PC-3 (cell line): ENCODE measurements around the gene SH3RF1. TPM values are rescaled to one million over a fixed set of nuclear protein-coding genes. Genes with fewer than 3 reads are reported as not detected.

Experiments used
- ATAC-seq: fragments of 200-7000 bp; cut with Tn5 transposase; 2 replicates; pipeline ENCODE4 v1.9.1; 2020; ENCODE audit warnings: mild to moderate bottlenecking, moderate library complexity
- BruUV-seq: library from RNA; stranded (reverse); fragments of 400-500 nt; replicated peaks from 2 replicates; lab custom pipeline; 2021; lab: Mats Ljungman, UMichigan
- CTCF ChIA-PET: fragments of 300-600 bp; sonication (Branson Sonifier 250); formaldehyde crosslinking; loops from one replicate; lab custom pipeline; 2022; ENCODE audit warnings: antibody characterized with exemption; lab: Charles Lee
- POLR2A ChIA-PET: fragments of 300-600 bp; sonication (Branson Sonifier 250); formaldehyde crosslinking; loops from one replicate; lab custom pipeline; 2022; ENCODE audit warnings: antibody characterized with exemption; ENCODE audit not compliant: unreplicated experiment; lab: Charles Lee
- DNase-seq: peaks from one replicate; pipeline ENCODE4 v3.0.0-alpha.2; 2015
- H2AFZ ChIP-seq: fragments of 300-600 bp; sonication (generic); 2 replicates; pipeline ENCODE4 v1.6.0; 2016; ENCODE audit warnings: antibody characterized with exemption, low read length
- H3F3A ChIP-seq: fragments of 300-600 bp; sonication (generic); one replicate; pipeline ENCODE4 v1.6.0; 2017; ENCODE audit warnings: antibody characterized with exemption, low read length, control low read depth, mild to moderate bottlenecking; ENCODE audit not compliant: unreplicated experiment
- H3K27ac ChIP-seq: fragments of 300-600 bp; sonication (generic); 2 replicates; pipeline ENCODE4 v1.5.1; 2016; ENCODE audit warnings: mild to moderate bottlenecking, low read length
- H3K27me3 ChIP-seq: fragments of 300-600 bp; sonication (generic); 2 replicates; pipeline ENCODE4 v1.6.1; 2016; ENCODE audit warnings: low read length, mixed read lengths
- H3K36me3 ChIP-seq: fragments of 300-600 bp; sonication (generic); 2 replicates; pipeline ENCODE4 v1.6.1; 2016; ENCODE audit warnings: low read depth, mixed run types, low read length, mixed read lengths
- H3K4me1 ChIP-seq: fragments of 300-600 bp; sonication (generic); 2 replicates; pipeline ENCODE4 v1.5.1; 2016; ENCODE audit warnings: low read length; ENCODE audit not compliant: insufficient read depth
- H3K4me2 ChIP-seq: fragments of 300-600 bp; sonication (generic); 2 replicates; pipeline ENCODE4 v1.6.0; 2016; ENCODE audit warnings: low read length
- H3K4me3 ChIP-seq: fragments of 300-600 bp; sonication (generic); 2 replicates; pipeline ENCODE4 v1.5.1; 2016; ENCODE audit warnings: mild to moderate bottlenecking, low read length, mixed read lengths
- H3K79me2 ChIP-seq: fragments of 300-600 bp; sonication (generic); 2 replicates; pipeline ENCODE4 v1.6.1; 2017; ENCODE audit warnings: low read length, mixed read lengths
- H3K9ac ChIP-seq: fragments of 300-600 bp; sonication (generic); 2 replicates; pipeline ENCODE4 v1.6.0; 2016; ENCODE audit warnings: mild to moderate bottlenecking, low read length
- H3K9me2 ChIP-seq: fragments of 300-600 bp; sonication (generic); replicated peaks from 2 replicates; pipeline ENCODE4 v1.6.1; 2016; ENCODE audit warnings: mixed run types, low read length, mixed read lengths
- H3K9me3 ChIP-seq: fragments of 300-600 bp; sonication (generic); 2 replicates; pipeline ENCODE4 v1.6.1; 2016; ENCODE audit warnings: low read length, mixed read lengths
- H4K20me1 ChIP-seq: fragments of 300-600 bp; sonication (generic); 2 replicates; pipeline ENCODE4 v1.6.1; 2016; ENCODE audit warnings: low read length, mixed read lengths
- EZH2 ChIP-seq: fragments of 300-600 bp; sonication (generic); IDR thresholded peaks from one replicate; pipeline ENCODE4 v1.6.1; 2017; ENCODE audit warnings: antibody characterized with exemption, mild to moderate bottlenecking, low read length; ENCODE audit not compliant: unreplicated experiment
- EZH2phosphoT487 ChIP-seq: fragments of 300-600 bp; sonication (generic); IDR thresholded peaks from 2 replicates; pipeline ENCODE4 v1.6.1; 2018; ENCODE audit warnings: mild to moderate bottlenecking, antibody characterized with exemption, low read length, borderline replicate concordance
- intact Hi-C: fragments of 100-400 bp; cut with micrococcal nuclease; formaldehyde crosslinking; loops from 2 replicates; pipeline ENCODE4 v1.9.0; 2023
- total RNA-seq: library from RNA; depleted of rRNA; stranded (reverse); fragments of >200 nt; gene quantifications from 2 replicates; pipeline ENCODE4 v1.2.3, GENCODE V29; 2014
- TF ChIP-seq, protein P1 (sequence below): fragments of 300-600 bp; sonication (generic); conservative IDR thresholded peaks from 2 replicates; pipeline ENCODE4 v1.5.1; 2017; ENCODE audit warnings: antibody characterized with exemption, low read depth, mild to moderate bottlenecking, low read length

Gene SH3RF1
- total RNA-seq, 1 experiment from 2014 or later = 21.0 TPM

- H3K27me3 ChIP-seq = no peaks in the 10 kb centered on the region
- H3K36me3 ChIP-seq = peaks cover 23% of the 10 kb centered on the region
- no peak overlapping the region for H3K9ac ChIP-seq
- H3K27ac ChIP-seq = no peak overlapping the region
- TF ChIP-seq, protein P1, sequence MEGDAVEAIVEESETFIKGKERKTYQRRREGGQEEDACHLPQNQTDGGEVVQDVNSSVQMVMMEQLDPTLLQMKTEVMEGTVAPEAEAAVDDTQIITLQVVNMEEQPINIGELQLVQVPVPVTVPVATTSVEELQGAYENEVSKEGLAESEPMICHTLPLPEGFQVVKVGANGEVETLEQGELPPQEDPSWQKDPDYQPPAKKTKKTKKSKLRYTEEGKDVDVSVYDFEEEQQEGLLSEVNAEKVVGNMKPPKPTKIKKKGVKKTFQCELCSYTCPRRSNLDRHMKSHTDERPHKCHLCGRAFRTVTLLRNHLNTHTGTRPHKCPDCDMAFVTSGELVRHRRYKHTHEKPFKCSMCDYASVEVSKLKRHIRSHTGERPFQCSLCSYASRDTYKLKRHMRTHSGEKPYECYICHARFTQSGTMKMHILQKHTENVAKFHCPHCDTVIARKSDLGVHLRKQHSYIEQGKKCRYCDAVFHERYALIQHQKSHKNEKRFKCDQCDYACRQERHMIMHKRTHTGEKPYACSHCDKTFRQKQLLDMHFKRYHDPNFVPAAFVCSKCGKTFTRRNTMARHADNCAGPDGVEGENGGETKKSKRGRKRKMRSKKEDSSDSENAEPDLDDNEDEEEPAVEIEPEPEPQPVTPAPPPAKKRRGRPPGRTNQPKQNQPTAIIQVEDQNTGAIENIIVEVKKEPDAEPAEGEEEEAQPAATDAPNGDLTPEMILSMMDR = no peak
- TF ChIP-seq EZH2phosphoT487 (no peak), EZH2 (no peak)
- no peaks in the 10 kb centered on the region for H3K9me3 ChIP-seq
- H3K4me3 ChIP-seq = no peak overlapping the region
- ChIA-PET CTCF (no interaction called here), POLR2A (no interaction called here)
- H2AFZ ChIP-seq = no peak overlapping the region
- H3K79me2 ChIP-seq = peaks cover 85% of the 10 kb centered on the region
- DNase-seq = no peak
- H3K4me1 ChIP-seq = peaks cover 7% of the 10 kb centered on the region
- H3K4me2 ChIP-seq = no peak overlapping the region
- no peaks in the 10 kb centered on the region for H3F3A ChIP-seq
- no peak; the same call in 1 of the 2 replicates for ATAC-seq
- no TSS peak for BruUV-seq
- H4K20me1 ChIP-seq = no peaks in the 10 kb centered on the region
- intact Hi-C loops = no loop called here
- H3K9me2 ChIP-seq = no peaks in the 10 kb centered on the region
These were observed 51.3 kb downstream of the SH3RF1 start for GRCh38 chr4:169219440-169219839.

DNA sequence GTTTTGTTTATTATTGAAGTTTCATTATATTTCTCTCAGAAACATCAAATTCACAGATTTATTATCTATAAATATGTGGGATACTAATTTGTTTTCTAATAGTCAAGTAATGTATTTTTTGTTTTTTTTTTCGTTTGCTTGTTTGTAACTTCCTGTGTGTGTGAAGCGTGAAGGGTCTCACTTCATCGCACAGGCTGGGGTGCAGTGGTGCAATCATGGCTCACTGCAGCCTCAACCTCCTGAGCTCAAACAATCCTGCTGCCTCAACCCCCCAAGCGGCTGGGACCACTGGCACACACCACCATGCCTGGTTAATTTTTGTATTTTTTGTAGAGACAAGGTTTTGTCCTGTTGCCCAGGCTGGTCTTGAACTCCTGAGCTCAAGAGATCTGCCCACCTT is 55.1 kb downstream of the SH3RF1 start:
- BruUV-seq = no TSS peak
- H3K27me3 ChIP-seq = no peaks in the 10 kb centered on the region
- no peak overlapping the region for H3K27ac ChIP-seq
- H3K9me3 ChIP-seq = no peaks in the 10 kb centered on the region
- H4K20me1 ChIP-seq = no peaks in the 10 kb centered on the region
- CTCF ChIA-PET = no interaction called here
- POLR2A ChIA-PET = no interaction called here
- 0 out of 2 replicates have a peak, but pooled peaks cover 6% of the 10 kb centered on the region for H3K4me1 ChIP-seq
- H3K79me2 ChIP-seq = peaks cover 75% of the 10 kb centered on the region
- peaks cover 11% of the 10 kb centered on the region for H3K36me3 ChIP-seq
- no peak for DNase-seq
- TF ChIP-seq EZH2phosphoT487 (no peak), EZH2 (no peak)
- TF ChIP-seq, protein P1 = no peak
- H2AFZ ChIP-seq = no peak overlapping the region
- intact Hi-C loops = no loop called here
- no peak overlapping the region for H3K9ac ChIP-seq
- no peak overlapping the region for H3K4me2 ChIP-seq
- ATAC-seq = no peak
- no peaks in the 10 kb centered on the region for H3F3A ChIP-seq
- H3K9me2 ChIP-seq = no peaks in the 10 kb centered on the region
- H3K4me3 ChIP-seq = no peak overlapping the region

- BruUV-seq = no TSS peak
- peaks cover 77% of the 10 kb centered on the region for H3K79me2 ChIP-seq
- H3F3A ChIP-seq = no peaks in the 10 kb centered on the region
- no peak for DNase-seq
- intact Hi-C loops = no loop called here
- H3K9ac ChIP-seq = no peak overlapping the region
- no peak overlapping the region for H3K4me2 ChIP-seq
- no peak for ATAC-seq
- H3K9me2 ChIP-seq = no peaks in the 10 kb centered on the region
- no peaks in the 10 kb centered on the region for H3K27me3 ChIP-seq
- no peak overlapping the region for H3K4me3 ChIP-seq
- H3K36me3 ChIP-seq = peaks cover 11% of the 10 kb centered on the region
- H2AFZ ChIP-seq = no peak overlapping the region
- no peaks in the 10 kb centered on the region for H4K20me1 ChIP-seq
- TF ChIP-seq, protein P1 = no peak
- no peak for TF ChIP-seq EZH2phosphoT487
- TF ChIP-seq EZH2 = no peak
- POLR2A ChIA-PET = no interaction called here
- CTCF ChIA-PET = no interaction called here
- no peaks in the 10 kb centered on the region for H3K9me3 ChIP-seq
- H3K4me1 ChIP-seq = no peaks in the 10 kb centered on the region
- no peak overlapping the region for H3K27ac ChIP-seq
These were observed 57.8 kb downstream of the SH3RF1 start for GRCh38 chr4:169212981-169213380.
